Thyroid gland (tissue), 4 donors: ENCODE results near the gene ZNF729. TPM values are rescaled to one million over a fixed set of nuclear protein-coding genes. Genes with fewer than 3 reads are reported as not detected.

ENCODE experiments used
- DNase-seq, 2 donors: peaks; one replicate each; pipeline ENCODE4 v3.0.0-alpha.2; 2019
- H3K27ac ChIP-seq, 3 donors: fragments of 200-600 bp; sonication (generic); 1 replicate in 2 of 3; 2 replicates in 1 of 3; pipeline ENCODE4 v1.5.1; 2016 to 2019; ENCODE audit warnings: mild to moderate bottlenecking in 1 of 3, moderate library complexity in 1 of 3
- H3K27me3 ChIP-seq: fragments of 200-600 bp; sonication (generic); one replicate; pipeline ENCODE4 v1.5.1; 2019
- H3K36me3 ChIP-seq, 2 donors: fragments of 200-600 bp; sonication (generic); one replicate each; pipeline ENCODE4 v1.5.1; 2016 to 2019
- H3K4me1 ChIP-seq, 2 donors: fragments of 200-600 bp; sonication (generic); one replicate each; pipeline ENCODE4 v1.5.1; 2017 to 2019
- H3K4me3 ChIP-seq, 3 donors: fragments of 200-600 bp; sonication (generic); replicated peaks in 1 of 3; 1 replicate in 2 of 3; 2 replicates in 1 of 3; pipeline ENCODE4 v1.5.1; 2016; ENCODE audit warnings: mild to moderate bottlenecking in 1 of 3
- H3K9me3 ChIP-seq: fragments of 200-600 bp; sonication (generic); one replicate; pipeline ENCODE4 v1.5.1; 2017
- CTCF ChIP-seq, 6 experiments: fragments of 200-600 bp in 3 of 6; fragments of 450-650 bp in 3 of 6; sonication (generic) in 3 of 6; IDR thresholded peaks; one replicate each; pipeline ENCODE4 v1.5.1; 2016 to 2019; ENCODE audit warnings: antibody characterized with exemption in 6 of 6, mild to moderate bottlenecking in 2 of 6, inconsistent platforms in 1 of 6, moderate library complexity in 1 of 6
- POLR2A ChIP-seq, 2 donors: fragments of 450-650 bp; IDR thresholded peaks; one replicate each; pipeline ENCODE4 v1.6.1; 2017; ENCODE audit warnings: antibody characterized with exemption in 2 of 2, mild to moderate bottlenecking in 2 of 2, moderate library complexity in 1 of 2
- WGBS, 2 donors: methylation state at CpG; one replicate each; pipeline ENCODE4 v1.1.5; 2017; 5-methylcytosine and 5-hydroxymethylcytosine counted together
- intact Hi-C: fragments of 100-400 bp; cut with DNase I; formaldehyde crosslinking; loops from one replicate; pipeline ENCODE4 v1.15.1; 2023
- small RNA-seq: library from RNA; depleted of rRNA; stranded (forward); fragments of <200 nt; gene quantifications from one replicate; pipeline ENCODE3, GENCODE V24; 2016
- total RNA-seq, 4 donors: library from RNA; depleted of rRNA; stranded (reverse); fragments of >200 nt; gene quantifications; one replicate each; pipeline ENCODE4 v1.2.3, GENCODE V29; 2016

Gene ZNF729
- total RNA-seq, 4 donors from 2014 or later, result not detected

GRCh38 chr19:22332924-22333323, 46.7 kb downstream of the ZNF729 start:
- no peaks in the 10 kb centered on the region for H3K36me3 ChIP-seq
- H3K27me3 ChIP-seq, result no peaks in the 10 kb centered on the region
- no peak for TF ChIP-seq CTCF (IDR thresholded peaks at IDR 0.05)
- no peak overlapping the region for H3K4me3 ChIP-seq
- intact Hi-C loops, result no loop called here
- DNase-seq, result no peak
- H3K9me3 ChIP-seq, result no peaks in the 10 kb centered on the region
- no peak overlapping the region for H3K27ac ChIP-seq
- H3K4me1 ChIP-seq, result no peaks in the 10 kb centered on the region

- Histone ChIP-seq H3K27ac (no peak overlapping the region), H3K27me3 (no peaks in the 10 kb centered on the region), H3K36me3 (no peaks in the 10 kb centered on the region), H3K9me3 (no peaks in the 10 kb centered on the region), H3K4me3 (no peak overlapping the region), H3K4me1 (no peaks in the 10 kb centered on the region)
- no peak for DNase-seq
- 80 to 85% methylated on average over 2 of the region's 2 CpGs for WGBS, 2 donors
- intact Hi-C loops, result no loop called here
- TF ChIP-seq POLR2A (IDR thresholded peaks at IDR 0.05) (no peak), CTCF (IDR thresholded peaks at IDR 0.05) (no peak)
These were observed 49.5 kb downstream of the ZNF729 start for GRCh38 chr19:22335716-22336115.

- TF ChIP-seq POLR2A (IDR thresholded peaks at IDR 0.05) (no peak), CTCF (IDR thresholded peaks at IDR 0.05) (no peak)
- 75 to 83% methylated on average over 2 of the region's 2 CpGs for WGBS, 2 donors
- no peak for DNase-seq
These were observed 68.4 kb downstream of the ZNF729 start for GRCh38 chr19:22354665-22355064.

More at GRCh38 chr19:22354665-22355064, 68.4 kb downstream of the ZNF729 start:
- Histone ChIP-seq H3K36me3 (no peaks in the 10 kb centered on the region), H3K9me3 (no peaks in the 10 kb centered on the region), H3K4me3 (no peak overlapping the region), H3K27me3 (no peaks in the 10 kb centered on the region), H3K4me1 (no peaks in the 10 kb centered on the region), H3K27ac (no peak overlapping the region)
- intact Hi-C loops, result no loop called here

Small RNA genes lying within 50 kb of the gene (small RNA-seq; reads per million reads assigned to genes)
- not detected for gene AC011494.1

Other genes starting within 250 kb of the ZNF729 start
- gene ZNF257, start 234.0 kb upstream of the ZNF729 start, total RNA-seq, result 1 to 10 TPM; 1.9 to 7.6 (median 3.8) TPM
- 10 to 100 TPM; 10.3 to 21.8 (median 17.3) TPM for gene ZNF676, start 89.5 kb upstream of the ZNF729 start, total RNA-seq
- 10 to 100 TPM in 2 of 4 donors, 1 to 10 TPM in 2; 4.1 to 11.8 (median 7.8) TPM for gene ZNF98, start 135.9 kb downstream of the ZNF729 start, total RNA-seq